ENCODE results near the gene TNPO3. TPM values are rescaled to one million over a fixed set of nuclear protein-coding genes. Genes with fewer than 3 reads are reported as not detected.

TNPO3 gene
- polyA plus RNA-seq, 1 donor from 2014 or later, result 47.7 TPM

DNA sequence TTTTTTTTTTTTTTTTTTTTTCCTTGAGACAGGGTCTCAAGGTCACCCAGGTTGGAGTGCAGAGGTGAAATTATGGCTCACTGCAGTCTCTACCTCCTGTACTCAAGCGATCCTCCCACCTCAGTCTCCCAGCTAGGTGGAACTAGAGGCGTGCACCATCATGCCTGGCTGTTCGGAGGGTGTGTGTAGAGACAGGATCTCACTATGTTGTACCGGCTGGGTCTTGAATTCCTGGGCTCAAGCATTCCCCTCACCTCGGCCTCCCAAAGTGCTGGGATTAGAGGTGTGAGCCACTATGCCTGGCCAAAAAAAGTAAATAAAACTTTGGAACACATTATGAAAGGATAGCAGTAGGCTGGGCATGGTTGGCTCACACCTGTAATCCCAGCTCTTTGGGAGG lies 39.6 kb upstream of the TNPO3 start:
- H3K4me3 ChIP-seq (ENCODE audit: low read length), result no peak overlapping the region
- H3K27ac ChIP-seq (ENCODE audit: low read length), result no peak overlapping the region
- no peaks in the 10 kb centered on the region for H4K20me1 ChIP-seq (ENCODE audit: insufficient read depth)
- no peaks in the 10 kb centered on the region for H3K9me2 ChIP-seq (ENCODE audit: insufficient read depth, low read length)
- H3K9ac ChIP-seq (ENCODE audit: low read length), result no peak overlapping the region
- H3K79me2 ChIP-seq (replicated peaks; ENCODE audit: insufficient read depth, low read length), result no peaks in the 10 kb centered on the region
- no peaks in the 10 kb centered on the region for H3K36me3 ChIP-seq (ENCODE audit: insufficient read depth, low read length)
- H3K4me2 ChIP-seq (ENCODE audit: low read length), result no peak overlapping the region
- H2AFZ ChIP-seq (ENCODE audit: low read depth, low read length), result no peak overlapping the region
- no peak for TF ChIP-seq EZH2 (IDR thresholded peaks at IDR 0.05; ENCODE audit: borderline replicate concordance, insufficient read depth, low read length, poor library complexity, severe bottlenecking)
- TF ChIP-seq POLR2AphosphoS5 (IDR thresholded peaks at IDR 0.05), result no peak
- TF ChIP-seq, protein P1, sequence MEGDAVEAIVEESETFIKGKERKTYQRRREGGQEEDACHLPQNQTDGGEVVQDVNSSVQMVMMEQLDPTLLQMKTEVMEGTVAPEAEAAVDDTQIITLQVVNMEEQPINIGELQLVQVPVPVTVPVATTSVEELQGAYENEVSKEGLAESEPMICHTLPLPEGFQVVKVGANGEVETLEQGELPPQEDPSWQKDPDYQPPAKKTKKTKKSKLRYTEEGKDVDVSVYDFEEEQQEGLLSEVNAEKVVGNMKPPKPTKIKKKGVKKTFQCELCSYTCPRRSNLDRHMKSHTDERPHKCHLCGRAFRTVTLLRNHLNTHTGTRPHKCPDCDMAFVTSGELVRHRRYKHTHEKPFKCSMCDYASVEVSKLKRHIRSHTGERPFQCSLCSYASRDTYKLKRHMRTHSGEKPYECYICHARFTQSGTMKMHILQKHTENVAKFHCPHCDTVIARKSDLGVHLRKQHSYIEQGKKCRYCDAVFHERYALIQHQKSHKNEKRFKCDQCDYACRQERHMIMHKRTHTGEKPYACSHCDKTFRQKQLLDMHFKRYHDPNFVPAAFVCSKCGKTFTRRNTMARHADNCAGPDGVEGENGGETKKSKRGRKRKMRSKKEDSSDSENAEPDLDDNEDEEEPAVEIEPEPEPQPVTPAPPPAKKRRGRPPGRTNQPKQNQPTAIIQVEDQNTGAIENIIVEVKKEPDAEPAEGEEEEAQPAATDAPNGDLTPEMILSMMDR (IDR thresholded peaks at IDR 0.05; ENCODE audit: poor library complexity, severe bottlenecking), result no peak
- TF ChIP-seq EP300 (conservative IDR thresholded peaks at IDR 0.05; ENCODE audit: poor library complexity, severe bottlenecking), result no peak
- TF ChIP-seq REST (IDR thresholded peaks at IDR 0.05; ENCODE audit: borderline replicate concordance), result no peak
- no peak for TF ChIP-seq SMC3 (conservative IDR thresholded peaks at IDR 0.05; ENCODE audit: poor library complexity)
- H3K9me3 ChIP-seq (ENCODE audit: low read length), result no peaks in the 10 kb centered on the region
- H3K27me3 ChIP-seq (ENCODE audit: insufficient read depth, low read depth, low read length), result peaks cover 4% of the 10 kb centered on the region
- H3F3A ChIP-seq (ENCODE audit: insufficient read depth, low read length, poor library complexity, severe bottlenecking), result no peaks in the 10 kb centered on the region

GRCh38 chr7:129093867-129094456 lies 39.1 kb upstream of the TNPO3 start:
- H3K4me3 ChIP-seq (ENCODE audit: low read length), result no peak overlapping the region
- no peaks in the 10 kb centered on the region for H4K20me1 ChIP-seq (ENCODE audit: insufficient read depth)
- H3K9me2 ChIP-seq (ENCODE audit: insufficient read depth, low read length), result no peaks in the 10 kb centered on the region
- H3K4me2 ChIP-seq (ENCODE audit: low read length), result peak overlapping the region; percentile 6
- H2AFZ ChIP-seq (ENCODE audit: low read depth, low read length), result no peak overlapping the region
- peaks cover 4% of the 10 kb centered on the region for H3K27me3 ChIP-seq (ENCODE audit: insufficient read depth, low read depth, low read length)
- H3K36me3 ChIP-seq (ENCODE audit: insufficient read depth, low read length), result no peaks in the 10 kb centered on the region
- H3K79me2 ChIP-seq (replicated peaks; ENCODE audit: insufficient read depth, low read length), result no peaks in the 10 kb centered on the region
- H3K9me3 ChIP-seq (ENCODE audit: low read length), result no peaks in the 10 kb centered on the region
- no peak for TF ChIP-seq SMC3 (conservative IDR thresholded peaks at IDR 0.05; ENCODE audit: poor library complexity)
- no peak for TF ChIP-seq REST (IDR thresholded peaks at IDR 0.05; ENCODE audit: borderline replicate concordance)
- TF ChIP-seq TAF1 (IDR thresholded peaks at IDR 0.05; ENCODE audit: low read depth), result no peak
- no peak for TF ChIP-seq RAD21 (conservative IDR thresholded peaks at IDR 0.05)
- peak; percentile 61 for TF ChIP-seq EP300 (conservative IDR thresholded peaks at IDR 0.05; ENCODE audit: poor library complexity, severe bottlenecking)
- no peak for TF ChIP-seq EZH2 (IDR thresholded peaks at IDR 0.05; ENCODE audit: borderline replicate concordance, insufficient read depth, low read length, poor library complexity, severe bottlenecking)
- TF ChIP-seq MXI1 (conservative IDR thresholded peaks at IDR 0.05; ENCODE audit: poor library complexity, severe bottlenecking), result no peak
- TF ChIP-seq, protein P1 (IDR thresholded peaks at IDR 0.05; ENCODE audit: poor library complexity, severe bottlenecking), result no peak
- peak; percentile 58 for TF ChIP-seq POLR2AphosphoS5 (IDR thresholded peaks at IDR 0.05)
- no peak overlapping the region for H3K27ac ChIP-seq (ENCODE audit: low read length)
- no peak overlapping the region for H3K9ac ChIP-seq (ENCODE audit: low read length)
- no peaks in the 10 kb centered on the region for H3F3A ChIP-seq (ENCODE audit: insufficient read depth, low read length, poor library complexity, severe bottlenecking)

Data from neural cell (in vitro differentiated cells).